SHP77 (cell line): ENCODE results near the gene OTOP2.
"Not testable (repeated sequence)": the region's sequence is repeated elsewhere in the genome, so short reads cannot be mapped to it uniquely, and the experiment has no call there.

Experiments
- DNase-seq, 2 experiments: peaks; one replicate each; lab custom pipeline; 2025; lab: John Stamatoyannopoulos, UW

OTOP2 gene

DNA sequence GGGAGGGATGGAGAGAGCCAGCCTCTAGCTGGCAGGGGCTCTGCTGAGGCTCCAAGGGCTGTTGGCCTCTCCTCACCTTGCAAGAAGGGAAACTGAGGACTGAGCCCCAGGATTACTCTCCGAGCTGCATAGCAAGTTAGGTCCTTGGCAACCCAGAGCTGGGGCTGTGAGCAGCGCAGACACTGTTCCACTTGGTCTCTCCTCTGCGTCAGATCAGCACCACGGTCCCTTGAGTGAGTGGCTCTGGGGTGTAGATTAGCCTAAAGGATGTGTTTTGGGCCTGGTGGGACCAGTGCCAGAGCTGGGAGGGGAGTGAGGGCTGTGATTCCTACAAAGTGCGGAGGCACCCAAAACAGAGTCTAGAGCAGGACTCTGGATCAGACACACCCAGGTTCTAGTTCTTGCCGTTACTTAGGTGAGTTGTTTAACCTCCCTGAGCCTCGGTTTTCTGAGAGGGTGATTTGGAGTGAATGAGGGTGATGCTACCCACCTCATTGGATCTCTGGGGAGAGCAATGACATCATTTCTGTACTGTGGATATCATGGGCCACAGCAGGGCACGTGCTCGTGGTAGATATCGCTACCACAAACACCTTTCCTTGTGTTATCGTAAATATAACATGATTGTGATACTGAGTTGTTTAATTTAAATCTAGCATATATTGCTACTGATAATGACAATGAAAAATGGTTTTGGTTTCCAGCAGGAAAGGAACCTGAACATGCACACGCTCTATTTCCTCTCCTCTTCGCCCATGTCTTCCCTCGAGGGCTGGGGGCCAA, 22.5 kb upstream of the OTOP2 start:
- no peak for DNase-seq

DNA sequence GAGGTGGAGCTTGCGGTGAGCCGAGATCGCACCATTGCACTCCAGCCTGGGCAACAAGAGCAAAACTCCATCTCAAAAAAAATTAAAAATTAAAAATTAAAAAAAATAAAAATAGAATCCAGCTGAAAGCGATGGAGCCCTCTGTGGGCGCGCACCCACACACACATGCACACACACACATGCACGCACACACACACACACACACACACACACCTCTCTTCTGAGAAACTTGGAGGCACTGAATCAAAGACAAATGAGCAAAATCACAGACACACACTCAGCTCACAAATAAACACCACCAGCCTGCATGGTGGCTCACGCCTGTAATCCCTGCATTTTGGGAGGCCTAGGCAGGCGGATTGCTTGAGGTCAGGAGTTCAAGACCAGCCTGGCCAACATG, 21.0 kb upstream of the OTOP2 start:
- no peak for DNase-seq

DNA sequence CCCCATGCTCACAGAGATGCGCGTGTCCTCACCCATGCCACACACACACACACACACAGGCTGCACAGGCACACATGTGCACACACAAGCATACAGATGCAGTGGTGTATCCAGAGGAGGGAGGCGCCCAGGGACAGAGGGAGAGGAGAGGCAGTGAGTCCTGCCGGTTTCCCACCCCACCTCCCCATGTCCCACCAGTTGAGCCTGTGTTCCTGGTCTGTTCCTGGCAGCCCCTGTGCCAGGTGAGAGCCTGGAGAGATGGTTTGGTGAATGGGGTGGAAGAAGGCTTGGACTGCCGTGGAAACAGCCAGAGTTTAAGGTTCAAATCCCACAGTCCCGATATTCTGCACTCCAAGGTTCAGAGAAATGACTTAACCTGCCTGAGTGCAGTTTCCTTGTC, 20.4 kb upstream of the OTOP2 start:
- DNase-seq, result no peak

DNA sequence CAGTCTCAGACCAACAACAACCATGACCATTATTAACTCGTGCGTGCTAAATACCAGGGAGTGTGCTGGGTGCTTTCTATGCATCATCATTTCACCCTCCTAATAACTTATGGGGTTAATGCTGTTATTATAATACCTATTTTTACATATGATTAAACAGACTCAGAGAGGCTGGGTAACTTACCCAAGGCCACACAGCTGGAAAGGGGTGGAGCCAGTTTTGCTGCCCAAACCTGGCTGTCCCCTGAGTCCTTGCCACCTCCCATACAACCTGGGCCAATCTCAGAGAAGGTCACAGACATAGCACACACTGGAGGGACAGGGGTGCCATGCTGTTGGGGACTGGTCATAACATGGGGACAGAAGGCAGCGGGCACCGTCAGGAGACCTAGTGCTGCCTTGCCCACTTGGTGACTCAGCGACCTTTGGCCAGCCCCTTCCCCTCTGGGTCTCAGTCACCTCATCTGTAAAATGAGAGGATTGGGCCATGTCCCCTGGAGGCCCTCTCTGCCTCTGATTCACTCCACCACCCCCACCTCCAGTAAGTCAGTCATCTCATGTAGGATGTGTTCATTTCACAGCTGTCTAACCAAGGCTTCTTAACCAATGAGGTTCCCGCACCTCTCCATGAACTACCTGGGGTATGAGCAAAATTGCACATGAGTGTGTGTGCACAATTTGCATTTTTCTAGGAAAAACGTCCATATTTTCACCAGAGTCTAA, 19.2 kb upstream of the OTOP2 start:
- DNase-seq, result no peak

DNA sequence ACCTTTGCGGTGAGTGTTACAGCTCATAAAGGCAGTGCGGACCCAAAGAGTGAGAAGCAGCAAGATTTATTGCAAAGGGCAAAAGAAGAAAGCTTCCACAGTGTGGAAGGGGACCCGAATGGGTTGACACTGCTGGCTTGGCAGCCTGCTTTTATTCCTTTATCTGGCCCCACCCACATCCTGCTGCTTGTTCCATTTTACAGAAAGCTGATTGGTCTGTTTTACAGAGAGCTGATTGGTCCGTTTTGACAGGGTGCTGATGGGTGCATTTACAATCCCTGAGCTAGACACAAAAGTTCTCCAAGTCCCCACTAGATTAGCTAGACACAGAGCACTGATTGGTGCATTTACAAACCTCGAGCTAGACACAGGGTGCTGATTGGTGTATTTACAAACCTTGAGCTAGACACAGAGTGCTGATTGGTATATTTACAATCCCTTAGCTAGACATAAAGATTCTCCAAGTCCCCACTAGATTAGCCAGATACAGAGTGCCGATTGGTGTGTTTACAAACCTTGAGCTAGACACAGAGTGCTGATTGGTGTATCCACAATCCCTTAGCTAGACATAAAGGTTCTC, 17.8 kb upstream of the OTOP2 start:
- DNase-seq, result not testable (repeated sequence)

DNA sequence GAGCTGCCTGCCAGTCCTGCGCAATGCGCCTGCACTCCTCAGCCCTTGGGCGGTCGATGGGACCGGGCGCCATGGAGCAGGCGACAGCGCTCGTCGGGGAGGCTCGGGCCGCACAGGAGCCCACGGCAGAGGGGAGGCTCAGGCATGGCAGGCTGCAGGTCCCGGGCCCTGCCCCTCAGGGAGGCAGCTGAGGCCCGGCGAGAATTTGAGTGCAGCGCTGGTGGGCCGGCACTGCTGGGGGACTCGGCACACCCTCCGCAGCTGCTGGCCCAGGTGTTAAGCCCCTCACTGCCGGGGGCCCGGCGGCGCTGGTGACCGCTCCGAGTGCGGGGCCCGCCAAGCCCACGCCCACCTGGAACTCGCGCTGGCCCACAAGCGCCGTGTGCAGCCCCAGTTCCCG, 17.1 kb upstream of the OTOP2 start:
- no peak for DNase-seq

DNA sequence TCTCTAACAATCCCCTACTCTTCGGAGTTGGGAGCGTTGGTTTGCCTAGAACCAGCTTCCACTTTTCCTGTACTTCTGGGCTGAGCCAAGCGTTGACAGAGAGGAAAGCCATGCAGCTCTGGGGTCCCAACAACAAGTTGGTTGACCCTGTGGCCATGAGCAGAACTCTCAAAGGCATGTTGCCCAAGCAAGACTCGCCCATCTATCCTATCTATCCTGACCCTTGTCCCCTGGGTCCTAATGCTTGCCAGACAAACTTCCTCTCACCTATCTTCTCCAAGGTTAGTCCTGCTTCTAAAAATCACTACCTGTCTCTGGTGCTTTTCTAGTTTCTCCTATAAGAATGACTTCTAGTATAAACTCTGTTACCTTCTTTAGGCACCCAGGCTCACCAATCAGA, 15.0 kb upstream of the OTOP2 start:
- not testable (repeated sequence) for DNase-seq

DNA sequence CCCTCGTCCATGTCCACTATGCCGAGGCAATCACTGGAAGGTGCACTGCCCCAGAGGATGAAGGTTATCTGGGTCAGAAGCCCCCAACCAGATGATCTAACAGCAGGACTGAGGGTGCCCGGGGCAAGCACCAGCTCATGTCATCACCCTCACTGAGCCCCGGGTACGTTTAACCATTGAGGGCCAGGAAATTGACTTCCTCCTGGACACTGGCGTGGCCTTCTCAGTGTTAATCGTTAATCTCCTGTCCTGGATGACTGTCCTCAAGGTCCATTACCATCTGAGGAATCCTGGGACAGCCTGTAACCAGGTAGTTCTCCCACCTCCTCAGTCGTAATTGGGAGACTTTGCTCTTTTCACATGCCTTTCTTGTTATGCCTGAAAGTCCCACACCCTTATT, 12.7 kb upstream of the OTOP2 start:
- DNase-seq, result not testable (repeated sequence)

DNA sequence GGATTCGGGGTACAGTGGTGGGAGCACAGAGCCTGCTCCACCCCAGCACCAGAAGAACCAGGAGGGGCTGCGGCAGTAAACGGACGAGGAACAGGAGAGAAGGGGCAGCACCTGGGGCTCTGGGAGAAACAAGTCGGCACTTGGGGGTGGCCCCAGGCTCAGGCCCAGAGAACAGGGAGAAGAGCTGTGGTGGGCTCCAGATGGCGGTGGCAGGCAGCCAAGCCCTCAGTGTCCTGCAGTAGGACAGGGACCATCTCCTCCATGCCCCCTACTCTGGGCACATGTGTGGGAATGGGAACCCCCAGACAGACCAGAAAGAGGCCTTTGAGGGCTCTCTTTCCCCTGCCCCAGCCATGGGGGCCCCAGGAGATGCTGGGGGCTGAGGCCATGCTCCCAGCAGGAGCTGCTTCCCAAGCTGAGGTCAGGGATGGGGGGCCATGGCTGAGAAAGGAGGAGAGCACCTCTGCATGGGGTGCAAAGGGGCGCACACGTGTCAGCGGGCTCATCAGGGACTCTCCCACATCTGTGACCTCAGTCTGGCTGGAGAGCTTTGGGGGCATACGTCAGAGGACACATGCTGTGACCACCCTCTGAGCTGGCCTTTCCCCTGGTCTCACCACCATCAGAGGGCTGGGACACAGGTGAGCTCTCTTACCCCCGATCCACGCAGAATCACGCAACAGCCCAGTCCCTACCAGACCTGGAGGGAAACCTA, 7.8 kb upstream of the OTOP2 start:
- no peak for DNase-seq

DNA sequence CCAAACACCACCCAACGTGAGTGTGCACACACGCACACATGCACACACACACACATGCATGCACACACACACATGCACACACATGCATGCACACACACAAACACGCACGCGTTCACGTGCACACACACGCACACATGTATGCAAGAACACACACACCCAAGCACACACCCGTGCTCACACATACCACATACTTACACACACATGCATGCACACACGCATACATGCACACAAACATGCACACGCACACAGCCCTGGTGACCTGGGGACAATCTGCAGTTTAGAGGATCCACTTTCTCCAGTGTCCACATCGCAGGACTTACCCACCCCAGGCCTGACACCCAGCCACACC, 7.2 kb upstream of the OTOP2 start:
- DNase-seq, result no peak

DNA sequence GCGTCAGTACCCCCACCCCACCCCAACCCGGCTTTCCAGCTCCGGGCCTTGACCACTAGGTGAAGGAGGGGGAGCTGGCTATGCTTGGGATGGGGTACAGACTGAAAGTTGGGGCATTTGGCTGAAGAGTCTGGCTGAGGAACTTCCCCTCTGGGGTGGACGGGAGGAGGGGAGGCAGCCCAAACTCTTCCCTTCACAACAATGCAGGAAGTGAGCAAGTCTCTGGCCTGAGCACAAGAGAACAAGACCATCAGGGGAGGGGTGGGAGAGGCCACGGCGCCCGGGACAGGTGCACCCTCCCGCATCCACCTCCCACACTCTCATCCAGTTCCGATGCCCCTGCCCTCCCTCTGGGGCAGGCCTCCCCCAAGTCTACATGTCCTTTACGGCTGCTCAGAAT, 6.6 kb upstream of the OTOP2 start:
- DNase-seq, result no peak

DNA sequence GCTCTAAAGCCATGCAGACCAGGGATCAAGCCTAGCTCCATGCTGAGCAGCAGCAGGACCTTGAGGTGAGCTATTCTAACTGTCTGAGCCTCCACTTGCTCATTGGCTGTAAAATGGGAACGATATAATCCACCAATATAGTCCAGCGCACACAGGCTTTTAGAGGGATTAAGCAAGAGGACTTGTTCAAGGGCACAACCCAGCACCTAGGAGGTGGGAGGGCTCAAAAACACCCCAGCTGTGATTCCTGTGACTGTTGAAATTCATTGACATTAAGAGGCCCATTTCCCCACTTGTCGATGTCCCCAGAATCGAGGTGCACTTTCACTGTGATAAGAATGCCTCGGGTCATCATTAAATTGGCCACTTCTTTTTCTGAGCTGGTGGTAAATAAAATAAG, 5.2 kb upstream of the OTOP2 start:
- DNase-seq, result no peak

DNA sequence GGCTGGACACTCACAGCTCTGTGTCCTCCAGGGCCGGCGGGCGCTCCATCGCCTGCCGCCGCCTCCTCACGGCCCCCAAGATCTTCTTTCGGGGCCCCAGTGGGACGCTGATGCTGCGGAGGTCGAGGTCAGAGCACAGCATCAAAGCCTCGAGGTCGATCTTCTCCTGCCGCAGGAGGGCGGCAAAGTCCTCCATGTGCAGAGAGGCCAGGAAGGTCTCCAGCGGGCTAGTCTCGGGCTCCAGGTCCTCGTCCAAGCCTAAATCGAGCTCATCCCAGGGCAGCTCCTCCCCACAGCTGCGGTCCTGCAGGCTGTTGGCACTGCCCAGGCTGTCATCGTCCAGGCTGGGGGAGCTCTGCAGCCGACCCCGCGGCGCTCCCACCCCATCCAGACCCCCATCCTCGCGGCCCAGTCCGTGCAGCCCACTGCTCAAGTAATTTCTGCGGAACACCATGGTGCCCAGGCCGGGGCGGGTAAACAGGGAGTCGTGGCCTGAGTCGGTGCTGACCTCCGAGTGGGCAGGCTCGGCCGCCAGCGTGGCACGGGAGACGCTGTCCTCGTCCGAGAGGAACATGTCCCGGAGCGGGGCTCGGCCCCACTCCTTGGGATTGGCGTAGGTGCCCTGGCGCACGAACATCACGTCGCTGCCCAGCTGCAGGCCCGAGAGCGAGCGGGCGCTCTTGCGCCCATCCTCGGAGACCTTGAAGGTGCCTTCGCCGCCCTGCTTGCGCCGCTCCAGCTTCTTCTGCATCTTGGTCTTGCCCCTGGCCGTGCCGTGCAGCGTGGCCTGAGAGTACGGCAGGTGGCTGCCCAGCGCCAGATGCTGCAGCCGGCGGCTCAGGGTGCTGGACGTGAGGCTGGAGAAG, 4.4 kb upstream of the OTOP2 start:
- DNase-seq, result peak in 1 of 2 experiments; percentile 9

DNA sequence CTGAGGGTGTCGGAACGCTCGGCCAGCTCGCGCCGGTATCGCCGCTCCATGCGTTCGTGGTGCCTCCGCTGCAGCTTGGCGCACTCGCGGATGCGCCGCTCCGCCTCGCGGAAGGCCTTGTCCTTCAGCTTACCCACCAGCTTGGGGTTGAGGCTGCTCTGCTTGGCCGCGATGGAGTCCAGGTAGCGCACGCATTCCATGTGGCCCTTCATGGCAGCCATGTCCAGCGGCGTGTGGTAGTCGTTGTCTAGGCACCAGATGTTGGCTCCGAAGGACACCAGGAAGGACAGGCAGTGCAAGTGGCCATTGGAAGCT, 3.8 kb upstream of the OTOP2 start:
- DNase-seq, result no peak

DNA sequence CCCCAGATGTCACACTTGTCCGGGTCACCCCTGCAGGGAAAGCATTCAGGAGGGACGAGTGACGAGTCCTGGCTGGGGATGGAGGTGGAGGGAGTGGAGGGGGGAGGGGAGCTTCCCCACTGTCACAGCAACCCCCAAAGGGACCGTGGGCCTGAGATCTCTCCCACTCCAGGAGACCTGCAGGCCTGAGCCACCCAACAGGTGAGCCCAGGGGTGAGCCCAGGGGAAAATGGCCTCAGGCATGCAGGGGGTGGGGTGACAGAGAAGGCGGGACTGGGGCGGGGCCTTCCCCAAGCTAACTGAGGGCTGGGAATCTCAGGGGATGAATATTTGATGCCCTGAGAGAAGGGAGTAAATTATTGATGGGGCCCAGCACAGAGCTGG, 3.4 kb upstream of the OTOP2 start:
- no peak for DNase-seq

DNA sequence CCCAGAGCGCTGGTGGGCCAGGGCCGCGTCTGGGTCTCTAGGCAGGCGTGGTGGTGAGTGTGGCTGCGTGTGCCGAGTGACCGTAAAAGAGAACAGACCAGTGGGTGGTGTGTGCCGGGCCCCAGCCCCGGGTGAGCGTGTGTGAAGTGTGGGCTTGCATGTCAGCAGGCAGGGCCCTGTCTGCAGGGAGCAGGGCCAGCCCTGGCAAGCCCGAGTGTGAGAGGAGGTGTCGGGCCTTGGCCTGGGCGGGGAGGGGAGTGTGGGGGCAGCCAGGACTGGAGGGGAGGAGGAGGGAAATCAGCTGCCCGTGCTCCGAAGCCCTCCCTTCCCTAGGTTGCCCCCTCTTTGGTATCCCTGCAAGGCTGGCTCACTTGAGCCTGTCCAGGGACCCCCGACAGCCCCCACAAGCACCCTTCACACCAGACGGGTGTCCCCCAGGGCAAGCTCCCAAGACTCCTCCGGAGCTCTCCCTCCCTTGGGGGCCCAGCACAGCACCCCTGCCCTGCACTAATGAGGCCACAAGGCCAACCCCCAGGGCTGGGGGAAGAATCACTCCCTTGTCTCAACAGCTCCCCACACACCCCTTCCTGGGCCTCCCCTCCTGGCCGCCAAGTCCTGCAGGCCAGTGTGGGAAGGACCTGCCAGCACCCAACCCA, 2.9 kb upstream of the OTOP2 start:
- DNase-seq, result no peak

DNA sequence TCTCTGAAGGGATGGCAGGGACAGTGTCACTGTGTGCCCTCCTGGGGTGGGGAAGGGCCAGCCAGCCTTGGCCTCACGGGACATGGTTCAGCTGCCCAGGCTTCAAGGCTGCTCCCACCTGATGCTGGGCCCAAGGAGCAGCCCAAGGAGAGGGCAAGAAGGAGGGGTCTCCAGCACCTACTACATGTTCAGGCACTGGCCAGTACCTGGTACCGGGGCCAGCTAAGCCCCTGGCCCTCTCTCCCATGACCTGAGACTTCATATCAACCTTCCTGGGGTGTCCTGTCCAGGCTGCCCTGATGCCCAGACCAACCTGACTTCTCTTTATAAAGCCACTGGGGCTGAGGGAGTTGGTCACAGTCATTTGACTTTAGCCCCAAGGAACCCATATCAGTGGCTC, 2.3 kb upstream of the OTOP2 start:
- no peak for DNase-seq

DNA sequence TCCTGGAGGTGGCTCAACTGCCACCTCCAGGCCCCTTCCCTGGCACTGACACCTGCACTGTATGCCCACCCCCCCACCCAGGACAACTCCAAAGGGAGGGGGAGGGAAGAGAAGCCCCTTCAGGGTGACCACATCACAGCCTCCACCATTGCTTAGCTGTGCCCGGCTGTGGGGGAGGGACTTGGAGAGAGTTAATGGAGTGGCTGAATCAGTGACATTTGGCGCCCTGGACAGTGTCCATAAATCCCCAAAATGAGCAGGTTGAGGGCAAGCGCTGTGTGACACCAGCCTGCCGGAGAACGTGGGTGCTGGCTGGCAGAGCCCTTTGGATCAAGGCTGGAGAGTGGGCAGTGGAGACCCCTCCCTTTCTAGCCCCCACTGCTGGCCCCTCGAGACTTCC, 1.9 kb upstream of the OTOP2 start:
- DNase-seq, result no peak

DNA sequence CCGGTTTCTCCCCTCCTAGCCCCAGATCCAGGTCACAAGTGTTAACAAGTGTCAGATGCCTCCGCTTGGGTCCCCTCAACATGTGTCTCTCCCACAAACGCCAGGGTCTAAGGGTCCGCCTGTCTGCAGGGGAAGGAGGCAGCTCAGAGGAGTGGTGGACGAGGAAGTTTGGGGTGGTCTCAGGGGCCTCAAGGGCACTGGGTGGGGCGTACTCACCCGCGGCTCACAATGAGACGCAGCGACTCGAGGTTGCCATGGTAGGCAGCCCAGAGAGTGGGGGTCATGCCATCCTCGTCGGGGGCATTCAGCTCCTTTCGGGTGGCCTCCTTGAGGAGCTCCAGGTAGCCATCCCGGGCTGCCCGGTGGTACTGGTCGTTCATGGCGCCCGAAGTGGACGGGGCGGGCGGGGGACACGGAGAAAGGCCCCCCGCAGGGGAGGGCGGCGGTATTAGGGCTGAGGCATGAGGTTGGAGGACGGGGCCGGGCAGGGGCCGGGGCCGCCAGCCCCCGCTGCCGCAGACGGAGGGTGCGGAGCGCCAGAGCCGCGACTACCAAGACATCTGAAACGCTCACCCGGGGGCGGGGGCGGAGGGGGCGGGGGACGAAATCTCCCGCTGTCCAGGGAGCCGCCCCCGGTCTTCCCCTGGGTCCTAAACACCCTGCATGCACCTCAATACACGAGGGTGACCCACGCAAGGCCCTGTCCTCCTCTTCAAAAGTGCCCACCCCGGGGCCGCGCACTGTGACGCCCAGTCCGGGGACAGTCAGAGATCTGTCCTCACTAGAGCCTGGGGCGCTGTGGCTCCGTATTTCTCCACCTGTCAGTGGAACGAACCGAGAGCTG, 1.2 kb upstream of the OTOP2 start, which contains the start of gene USH1G:
Gene USH1G (minus strand): TSS at position 562 of the 844 bp plus-strand sequence. CDS start 182 bp downstream, at position 380.
- no peak for DNase-seq

DNA sequence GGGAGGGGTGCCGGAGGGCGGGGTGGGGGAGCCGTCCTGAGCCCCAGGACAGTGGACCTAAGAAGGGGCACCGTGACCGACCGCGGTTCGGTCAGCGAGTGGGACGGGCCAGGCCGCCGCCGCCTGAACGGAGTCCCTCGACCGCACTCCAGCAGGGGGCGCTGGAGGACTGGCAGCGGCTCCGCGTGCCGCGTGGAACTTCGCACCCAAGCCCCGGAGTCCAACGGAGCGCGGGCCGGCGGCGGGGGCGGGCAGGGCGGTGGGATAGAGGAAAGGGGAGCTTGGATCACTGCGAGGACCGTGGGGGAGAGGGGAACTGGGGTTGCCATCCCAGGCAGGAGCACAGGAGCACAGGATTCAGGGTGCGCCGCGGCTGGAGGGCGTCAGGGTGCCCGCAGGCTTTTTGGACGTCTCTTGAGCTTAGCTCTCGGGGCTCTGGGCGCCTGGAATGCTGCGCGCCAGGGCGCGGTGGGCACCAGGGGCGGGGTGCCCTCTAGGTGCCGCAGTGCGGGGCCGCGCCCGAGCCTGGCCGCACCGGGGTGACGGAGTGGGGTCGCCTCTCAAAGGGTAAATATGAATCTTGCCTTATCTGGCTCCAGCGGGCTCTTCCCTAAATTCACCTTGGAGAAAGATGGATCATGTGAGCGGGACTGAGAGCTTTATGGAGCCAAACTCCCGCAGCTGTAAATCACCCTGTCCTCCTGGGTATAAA, 379 bp upstream of the OTOP2 start:
- DNase-seq, result peak; percentile 9 to 57
